Measurements from ENCODE around the gene PRR12. TPM values are rescaled to one million over a fixed set of nuclear protein-coding genes. Genes with fewer than 3 reads are reported as not detected.

PRR12 gene
- total RNA-seq, 1 experiment from 2014 or later, result 40.4 TPM

GRCh38 chr19:49656456-49657109, 65.6 kb downstream of the PRR12 start:
- peaks cover 49% of the 10 kb centered on the region for H4K20me1 ChIP-seq (ENCODE audit: insufficient read depth)
- no peaks in the 10 kb centered on the region for H3K9me3 ChIP-seq (ENCODE audit: insufficient read depth, low read depth)
- no peak overlapping the region for H3K4me3 ChIP-seq
- no peak overlapping the region for H2AFZ ChIP-seq
- H3K27me3 ChIP-seq (ENCODE audit: insufficient read depth, low read depth), result no peaks in the 10 kb centered on the region
- intact Hi-C loops (cut with micrococcal nuclease; ENCODE audit: unreplicated experiment), result no loop called here
- no peak for TF ChIP-seq CTCF (conservative IDR thresholded peaks at IDR 0.05)
- TF ChIP-seq EZH2 (IDR thresholded peaks at IDR 0.05; ENCODE audit: low read depth), result no peak
- no peaks in the 10 kb centered on the region for H3K79me2 ChIP-seq (ENCODE audit: low read depth)
- peaks cover 20% of the 10 kb centered on the region; the same call in 1 of the 2 replicates for H3K36me3 ChIP-seq (ENCODE audit: low read depth)
- no peaks in the 10 kb centered on the region for H3K9me2 ChIP-seq (ENCODE audit: insufficient read depth)
- no peaks in the 10 kb centered on the region; the same call in 1 of the 2 replicates for H3K4me1 ChIP-seq (replicated peaks; ENCODE audit: insufficient read depth)
- no peak overlapping the region for H3K4me2 ChIP-seq
- CTCF ChIA-PET, result no interaction called here
- peaks cover 41% of the 10 kb centered on the region for H3F3A ChIP-seq (ENCODE audit: insufficient read depth, low read depth)
- POLR2A ChIA-PET (ENCODE audit: unreplicated experiment), result no interaction called here
- H3K27ac ChIP-seq, result no peak overlapping the region
- BruUV-seq (replicated peaks), result no TSS peak
- DNase-seq, result no peak

- Histone ChIP-seq H4K20me1 (ENCODE audit: insufficient read depth) (peaks cover 50% of the 10 kb centered on the region), H3K9me3 (ENCODE audit: insufficient read depth, low read depth) (no peaks in the 10 kb centered on the region), H3K4me2 (no peak overlapping the region), H3K4me1 (replicated peaks; ENCODE audit: insufficient read depth) (no peaks in the 10 kb centered on the region; the same call in 1 of the 2 replicates), H3K9me2 (ENCODE audit: insufficient read depth) (no peaks in the 10 kb centered on the region), H3K27me3 (ENCODE audit: insufficient read depth, low read depth) (no peaks in the 10 kb centered on the region), H3K27ac (no peak overlapping the region), H3K79me2 (ENCODE audit: low read depth) (peaks cover 3% of the 10 kb centered on the region; the same call in 1 of the 2 replicates), H3K4me3 (no peak overlapping the region), H2AFZ (no peak overlapping the region), H3F3A (ENCODE audit: insufficient read depth, low read depth) (peaks cover 50% of the 10 kb centered on the region), H3K36me3 (ENCODE audit: low read depth) (peaks cover 29% of the 10 kb centered on the region)
- no TSS peak for BruUV-seq (replicated peaks)
- TF ChIP-seq EZH2 (IDR thresholded peaks at IDR 0.05; ENCODE audit: low read depth), result no peak
- TF ChIP-seq CTCF (conservative IDR thresholded peaks at IDR 0.05), result no peak
- DNase-seq, result no peak
- ChIA-PET POLR2A (ENCODE audit: unreplicated experiment) (interaction anchor here (1.1 kb wide), 1 partner anchor 16 kb away, joined by 4 read pairs; the partner anchor contains the start of gene SCAF1), CTCF (no interaction called here)
- intact Hi-C loops (cut with micrococcal nuclease; ENCODE audit: unreplicated experiment), result no loop called here
Measured at GRCh38 chr19:49657493-49658138, 66.6 kb downstream of the PRR12 start.

GRCh38 chr19:49658139-49658517, 67.1 kb downstream of the PRR12 start:
- Histone ChIP-seq H3K27me3 (ENCODE audit: insufficient read depth, low read depth) (no peaks in the 10 kb centered on the region), H3K9me3 (ENCODE audit: insufficient read depth, low read depth) (no peaks in the 10 kb centered on the region), H3K27ac (no peak overlapping the region), H3K9me2 (ENCODE audit: insufficient read depth) (no peaks in the 10 kb centered on the region), H3K79me2 (ENCODE audit: low read depth) (peaks cover 9% of the 10 kb centered on the region; the same call in 1 of the 2 replicates), H3K4me1 (replicated peaks; ENCODE audit: insufficient read depth) (peaks cover under 1% of the 10 kb centered on the region; the same call in 1 of the 2 replicates), H2AFZ (no peak overlapping the region), H3K4me2 (no peak overlapping the region), H4K20me1 (ENCODE audit: insufficient read depth) (peaks cover 50% of the 10 kb centered on the region), H3K4me3 (no peak overlapping the region), H3F3A (ENCODE audit: insufficient read depth, low read depth) (peaks cover 53% of the 10 kb centered on the region), H3K36me3 (ENCODE audit: low read depth) (peaks cover 30% of the 10 kb centered on the region)
- ChIA-PET POLR2A (ENCODE audit: unreplicated experiment) (interaction anchor here (1.1 kb wide), 1 partner anchor 16 kb away, joined by 4 read pairs; the partner anchor contains the start of gene SCAF1), CTCF (no interaction called here)
- TF ChIP-seq EZH2 (IDR thresholded peaks at IDR 0.05; ENCODE audit: low read depth), result no peak
- TF ChIP-seq CTCF (conservative IDR thresholded peaks at IDR 0.05), result no peak
- intact Hi-C loops (cut with micrococcal nuclease; ENCODE audit: unreplicated experiment), result no loop called here
- BruUV-seq (replicated peaks), result TSS peak; percentile 12
- DNase-seq, result no peak

Data from PC-9 (cell line).